HCT116 (cell line): ENCODE measurements around the gene WHRN. TPM values are rescaled to one million over a fixed set of nuclear protein-coding genes. Genes with fewer than 3 reads are reported as not detected.

Experiments used
- ATAC-seq: fragments of 200-7000 bp; cut with Tn5 transposase; 2 replicates; pipeline ENCODE4 v1.9.1; 2020; ENCODE audit warnings: mild to moderate bottlenecking, moderate library complexity
- BruUV-seq: library from RNA; stranded (reverse); fragments of 400-500 nt; replicated peaks from 2 replicates; lab custom pipeline; 2021; lab: Mats Ljungman, UMichigan
- CTCF ChIA-PET: fragments of 300-600 bp; sonication (Branson Sonifier 250); formaldehyde crosslinking; loops from one replicate; lab custom pipeline; 2021; ENCODE audit warnings: antibody characterized with exemption; lab: Charles Lee
- POLR2A ChIA-PET: fragments of 300-600, 350-600 bp; sonication (Branson Sonifier 250); formaldehyde crosslinking; loops from one replicate; lab custom pipeline; 2021; ENCODE audit warnings: antibody characterized with exemption; lab: Charles Lee
- RAD21 ChIA-PET, 2 experiments: fragments of 300-600 bp; sonication (Branson Sonifier 250); formaldehyde crosslinking; loops; one replicate each; lab custom pipeline; 2023; ENCODE audit warnings: low total read pairs in 2 of 2; ENCODE audit not compliant: uncharacterized antibody in 2 of 2, unreplicated experiment in 2 of 2, low non-redundant PET in 1 of 2; lab: Charles Lee
- DNase-seq: peaks from one replicate; pipeline ENCODE4 v3.0.0-alpha.2; 2010; ENCODE audit warnings: low read depth, low spot score
- H2AFZ ChIP-seq: fragments of 200-600 bp; shearing (Covaris generic), sonication (generic); 2 replicates; pipeline ENCODE4 v1.6.1; 2017; ENCODE audit warnings: low read depth, mixed run types, mixed read lengths, antibody characterized with exemption, low read length; ENCODE audit not compliant: poor library complexity, severe bottlenecking
- H3K27ac ChIP-seq: 2 replicates; pipeline ENCODE4 v1.5.1; 2012; ENCODE audit warnings: low read depth, low read length
- H3K27me3 ChIP-seq: fragments of 200-600 bp; sonication (generic); 2 replicates; pipeline ENCODE4 v1.6.1; 2016; ENCODE audit warnings: mixed run types, low read length, mixed read lengths; ENCODE audit not compliant: insufficient read depth
- H3K36me3 ChIP-seq, 2 experiments: fragments of 200-500 bp in 1 of 2; fragments of 200-600 bp in 1 of 2; sonication (Bioruptor generic) in 1 of 2; sonication (generic) in 1 of 2; 2 replicates each; pipeline versions ENCODE4 v1.5.1 to v1.6.1; 2014 to 2016; ENCODE audit warnings: low read length in 2 of 2, inconsistent platforms in 1 of 2, mixed read lengths in 1 of 2, mixed run types in 1 of 2; ENCODE audit not compliant: insufficient read depth in 2 of 2, control insufficient read depth in 1 of 2
- H3K4me1 ChIP-seq, 2 experiments: fragments of 200-600 bp in 1 of 2; sonication (generic) in 1 of 2; 2 replicates each; pipeline versions ENCODE4 v1.5.1 to v1.6.1; 2012 to 2017; ENCODE audit warnings: low read length in 2 of 2, inconsistent platforms in 1 of 2, mild to moderate bottlenecking in 1 of 2, mixed read lengths in 1 of 2, mixed run types in 1 of 2, moderate library complexity in 1 of 2; ENCODE audit not compliant: insufficient read depth in 2 of 2, control insufficient read depth in 1 of 2
- H3K4me2 ChIP-seq: fragments of 200-600 bp; sonication (generic); 2 replicates; pipeline ENCODE4 v1.6.1; 2017; ENCODE audit warnings: mixed run types, low read length, mixed read lengths
- H3K4me3 ChIP-seq, 2 experiments: fragments of 200-600 bp in 1 of 2; sonication (generic) in 1 of 2; replicated peaks in 1 of 2; 2 replicates each; pipeline ENCODE4 v1.5.1; 2011 to 2016; ENCODE audit warnings: low read length in 2 of 2, control low read depth in 1 of 2, low read depth in 1 of 2, mild to moderate bottlenecking in 1 of 2, mixed read lengths in 1 of 2, mixed run types in 1 of 2
- H3K79me2 ChIP-seq: fragments of 200-600 bp; sonication (generic); 2 replicates; pipeline ENCODE4 v1.6.1; 2017; ENCODE audit warnings: mild to moderate bottlenecking, mixed run types, low read length, moderate library complexity, mixed read lengths; ENCODE audit not compliant: insufficient read depth
- H3K9ac ChIP-seq: fragments of 200-600 bp; sonication (generic); 2 replicates; pipeline ENCODE4 v1.6.1; 2016; ENCODE audit warnings: low read length, mixed read lengths
- H3K9me2 ChIP-seq: fragments of 200-600 bp; sonication (generic), shearing (Covaris generic); 2 replicates; pipeline ENCODE4 v1.6.1; 2017; ENCODE audit warnings: mixed run types, mild to moderate bottlenecking, moderate library complexity; ENCODE audit not compliant: insufficient read depth
- H3K9me3 ChIP-seq, 2 experiments: fragments of 200-500 bp in 1 of 2; fragments of 200-600 bp in 1 of 2; sonication (Bioruptor generic) in 1 of 2; sonication (generic) in 1 of 2; 2 replicates each; pipeline ENCODE4 v1.6.1; 2014 to 2017; ENCODE audit warnings: low read length in 2 of 2, mixed read lengths in 2 of 2, inconsistent platforms in 1 of 2, low read depth in 1 of 2, mild to moderate bottlenecking in 1 of 2, mixed run types in 1 of 2, moderate library complexity in 1 of 2; ENCODE audit not compliant: control insufficient read depth in 1 of 2, insufficient read depth in 1 of 2
- H4K20me1 ChIP-seq: fragments of 200-600 bp; sonication (generic), shearing (Covaris generic); 2 replicates; pipeline ENCODE4 v1.6.1; 2017; ENCODE audit warnings: mixed run types, mild to moderate bottlenecking, moderate library complexity; ENCODE audit not compliant: insufficient read depth
- ATF3 ChIP-seq: IDR thresholded peaks from 2 replicates; pipeline ENCODE4 v1.6.1; 2012
- EZH2 ChIP-seq: fragments of 200-600 bp; sonication (generic); IDR thresholded peaks from 2 replicates; pipeline ENCODE4 v1.6.1; 2017; ENCODE audit warnings: antibody characterized with exemption, mixed run types
- POLR2A ChIP-seq: IDR thresholded peaks from 2 replicates; pipeline ENCODE4 v1.7.0; 2011; ENCODE audit warnings: borderline replicate concordance; ENCODE audit not compliant: insufficient read depth, insufficient read length; ENCODE audit errors: extremely low read depth
- TCF7L2 ChIP-seq: IDR thresholded peaks from 2 replicates; pipeline ENCODE4 v1.7.0; 2011; ENCODE audit warnings: borderline replicate concordance, inconsistent platforms; ENCODE audit not compliant: insufficient read depth, insufficient read length; ENCODE audit errors: extremely low read depth
- ZNF274 ChIP-seq: fragments of 200-500 bp; sonication (Bioruptor generic); IDR thresholded peaks from 2 replicates; pipeline ENCODE4 v1.6.1; 2014; ENCODE audit warnings: mild to moderate bottlenecking, low read depth, low read length, inconsistent platforms
- intact Hi-C: fragments of 100-400 bp; cut with micrococcal nuclease; formaldehyde crosslinking; loops from 2 replicates; pipeline ENCODE4 v1.10.0; 2022
- total RNA-seq: library from RNA; stranded (reverse); gene quantifications from one replicate; pipeline ENCODE4 v1.2.1, GENCODE V29; 2021; ENCODE audit not compliant: unreplicated experiment
- TF ChIP-seq, protein P1 (sequence below): IDR thresholded peaks from 2 replicates; pipeline ENCODE4 v1.6.1; 2012; ENCODE audit warnings: low read depth

WHRN gene
- total RNA-seq, 1 experiment from 2014 or later, result 12.8 TPM

DNA sequence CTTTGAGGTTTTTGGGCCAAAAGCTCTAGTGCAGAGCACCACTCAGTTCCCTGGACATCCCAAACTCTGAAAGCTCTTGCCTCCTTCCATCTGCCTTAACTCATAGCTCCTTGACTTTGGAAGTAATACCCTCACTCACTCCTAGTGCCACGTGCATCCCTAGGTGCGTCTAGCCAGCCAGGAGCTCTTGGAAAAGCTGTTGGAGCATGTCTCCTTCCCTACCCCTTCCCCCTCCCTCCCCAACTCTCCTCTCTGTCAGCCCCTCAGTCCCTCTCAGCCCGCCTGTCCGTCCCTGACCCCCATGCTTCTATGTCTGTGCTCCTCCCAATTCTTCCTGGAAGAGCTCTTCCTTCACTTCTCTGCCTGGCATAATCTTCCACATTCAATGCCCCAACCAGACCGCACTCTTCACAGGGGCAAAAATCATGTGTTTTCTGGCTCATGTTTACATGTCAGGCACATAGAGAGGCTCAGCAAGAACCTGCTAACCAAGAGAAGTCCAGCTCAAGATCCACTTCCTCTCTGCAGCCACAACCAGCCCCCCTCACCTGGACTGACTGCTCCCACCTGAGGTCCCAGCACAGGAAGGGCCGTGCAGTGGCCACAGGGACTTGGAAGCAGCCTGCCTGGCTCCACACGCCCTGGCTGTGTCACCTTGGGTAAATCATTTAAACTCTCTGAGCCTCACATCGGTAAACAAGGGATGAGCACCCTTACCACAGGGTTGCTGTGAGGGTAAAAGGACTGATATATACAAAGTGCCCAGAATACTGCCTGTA lies 58.4 kb downstream of the WHRN start:
- BruUV-seq, result no TSS peak
- Histone ChIP-seq H3K9me3 (no peaks in the 10 kb centered on the region), H3K9ac (no peak overlapping the region), H3K4me3 (no peak overlapping the region), H3K4me2 (no peak overlapping the region), H3K9me2 (no peaks in the 10 kb centered on the region), H3K27me3 (no peaks in the 10 kb centered on the region), H3K27ac (no peak overlapping the region), H3K4me1 (no peaks in the 10 kb centered on the region), H3K36me3 (no peaks in the 10 kb centered on the region), H4K20me1 (no peaks in the 10 kb centered on the region), H2AFZ (no peak overlapping the region), H3K79me2 (no peaks in the 10 kb centered on the region)
- ChIA-PET RAD21 (no interaction called here), CTCF (interaction anchor here (0.8 kb wide), 1 partner anchor 207 kb away, joined by 4 read pairs; no protein-coding TSS in a partner anchor), POLR2A (no interaction called here)
- ATAC-seq (no peak), DNase-seq (no peak)
- intact Hi-C loops, result no loop called here
- TF ChIP-seq, protein P1, sequence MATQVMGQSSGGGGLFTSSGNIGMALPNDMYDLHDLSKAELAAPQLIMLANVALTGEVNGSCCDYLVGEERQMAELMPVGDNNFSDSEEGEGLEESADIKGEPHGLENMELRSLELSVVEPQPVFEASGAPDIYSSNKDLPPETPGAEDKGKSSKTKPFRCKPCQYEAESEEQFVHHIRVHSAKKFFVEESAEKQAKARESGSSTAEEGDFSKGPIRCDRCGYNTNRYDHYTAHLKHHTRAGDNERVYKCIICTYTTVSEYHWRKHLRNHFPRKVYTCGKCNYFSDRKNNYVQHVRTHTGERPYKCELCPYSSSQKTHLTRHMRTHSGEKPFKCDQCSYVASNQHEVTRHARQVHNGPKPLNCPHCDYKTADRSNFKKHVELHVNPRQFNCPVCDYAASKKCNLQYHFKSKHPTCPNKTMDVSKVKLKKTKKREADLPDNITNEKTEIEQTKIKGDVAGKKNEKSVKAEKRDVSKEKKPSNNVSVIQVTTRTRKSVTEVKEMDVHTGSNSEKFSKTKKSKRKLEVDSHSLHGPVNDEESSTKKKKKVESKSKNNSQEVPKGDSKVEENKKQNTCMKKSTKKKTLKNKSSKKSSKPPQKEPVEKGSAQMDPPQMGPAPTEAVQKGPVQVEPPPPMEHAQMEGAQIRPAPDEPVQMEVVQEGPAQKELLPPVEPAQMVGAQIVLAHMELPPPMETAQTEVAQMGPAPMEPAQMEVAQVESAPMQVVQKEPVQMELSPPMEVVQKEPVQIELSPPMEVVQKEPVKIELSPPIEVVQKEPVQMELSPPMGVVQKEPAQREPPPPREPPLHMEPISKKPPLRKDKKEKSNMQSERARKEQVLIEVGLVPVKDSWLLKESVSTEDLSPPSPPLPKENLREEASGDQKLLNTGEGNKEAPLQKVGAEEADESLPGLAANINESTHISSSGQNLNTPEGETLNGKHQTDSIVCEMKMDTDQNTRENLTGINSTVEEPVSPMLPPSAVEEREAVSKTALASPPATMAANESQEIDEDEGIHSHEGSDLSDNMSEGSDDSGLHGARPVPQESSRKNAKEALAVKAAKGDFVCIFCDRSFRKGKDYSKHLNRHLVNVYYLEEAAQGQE, result no peak
- TF ChIP-seq ZNF274 (no peak), ATF3 (no peak), POLR2A (no peak), TCF7L2 (no peak), EZH2 (no peak)
- TF ChIP-seq, all 23 proteins: peak for 0
